ENCODE data around the gene SCUBE3. TPM values are rescaled to one million over a fixed set of nuclear protein-coding genes. Genes with fewer than 3 reads are reported as not detected.

The SCUBE3 gene
- total and polyA plus RNA-seq, 9 of the 15 experiments (the other 6 are each of a cell fraction or from before 2014, with no cell fraction given), result 0.01 to 0.11 TPM; not detected in 7

- no peak for TF ChIP-seq ZNF121 (CRISPR knock-in tag; conservative IDR thresholded peaks at IDR 0.05)
- TF ChIP-seq PTRF (tag; IDR thresholded peaks at IDR 0.05), result no peak
- no peak for TF ChIP-seq ZNF146 (CRISPR knock-in tag; IDR thresholded peaks at IDR 0.05; ENCODE audit: unreplicated experiment)
- TF ChIP-seq CSDE1 (IDR thresholded peaks at IDR 0.05), result no peak
- TF ChIP-seq STAT5A (IDR thresholded peaks at IDR 0.05; ENCODE audit: borderline replicate concordance, low read length), result no peak
- peak; percentile 90 for TF ChIP-seq PKNOX1 (IDR thresholded peaks at IDR 0.05)
- peak; percentile 67; the same call in 1 of the 2 replicates for TF ChIP-seq SMARCA5 (IDR thresholded peaks at IDR 0.05)
- TF ChIP-seq THRA (IDR thresholded peaks at IDR 0.05), result no peak; the same call in none of the 2 replicates
- no peak; the same call in 1 of the 2 replicates for TF ChIP-seq ZNF589 (CRISPR knock-in tag; IDR thresholded peaks at IDR 0.05; ENCODE audit: low read depth)
- peak; percentile 70 for TF ChIP-seq E2F8 (IDR thresholded peaks at IDR 0.05; ENCODE audit: low read depth, partially characterized antibody)
- no peak for TF ChIP-seq CLOCK (CRISPR knock-in tag; IDR thresholded peaks at IDR 0.05; ENCODE audit: borderline replicate concordance)
- TF ChIP-seq KDM5B (IDR thresholded peaks at IDR 0.05; ENCODE audit: insufficient replicate concordance, low read depth, low read length), result no peak
- TF ChIP-seq MIER1 (IDR thresholded peaks at IDR 0.05; ENCODE audit: low read depth), result 0 out of 2 replicates have a peak, but pooled peaks have one; percentile 41
- TF ChIP-seq HEY1 (CRISPR knock-in tag; IDR thresholded peaks at IDR 0.05; ENCODE audit: borderline replicate concordance), result no peak
- TF ChIP-seq ELK1 (CRISPR knock-in tag; IDR thresholded peaks at IDR 0.05), result no peak
- no peak for TF ChIP-seq PTBP1 (IDR thresholded peaks at IDR 0.05; ENCODE audit: low read depth, low read length)
- TF ChIP-seq POLR2H (tag; IDR thresholded peaks at IDR 0.05; ENCODE audit: low read depth), result no peak
These were observed 46.3 kb downstream of the SCUBE3 start (continued) for GRCh38 chr6:35259948-35260590.
